ENCODE measurements around the gene TYW1. TPM values are rescaled to one million over a fixed set of nuclear protein-coding genes. Genes with fewer than 3 reads are reported as not detected.
"Not testable (repeated sequence)": the region's sequence is repeated elsewhere in the genome, so short reads cannot be mapped to it uniquely, and the experiment has no call there.

The TYW1 gene
- total RNA-seq, 1 donor = 17.4 TPM

- no peaks in the 10 kb centered on the region for H3K4me1 ChIP-seq (ENCODE audit: insufficient read depth, low read length)
- H3K9me3 ChIP-seq (ENCODE audit: low read depth, low read length) = no peaks in the 10 kb centered on the region
- H3K27me3 ChIP-seq (ENCODE audit: insufficient read depth, low read length) = no peaks in the 10 kb centered on the region
- no peak overlapping the region for H3K4me3 ChIP-seq (ENCODE audit: low read length)
These were observed 26.3 kb upstream of the TYW1 start for GRCh38 chr7:66970310-66970709.

DNA sequence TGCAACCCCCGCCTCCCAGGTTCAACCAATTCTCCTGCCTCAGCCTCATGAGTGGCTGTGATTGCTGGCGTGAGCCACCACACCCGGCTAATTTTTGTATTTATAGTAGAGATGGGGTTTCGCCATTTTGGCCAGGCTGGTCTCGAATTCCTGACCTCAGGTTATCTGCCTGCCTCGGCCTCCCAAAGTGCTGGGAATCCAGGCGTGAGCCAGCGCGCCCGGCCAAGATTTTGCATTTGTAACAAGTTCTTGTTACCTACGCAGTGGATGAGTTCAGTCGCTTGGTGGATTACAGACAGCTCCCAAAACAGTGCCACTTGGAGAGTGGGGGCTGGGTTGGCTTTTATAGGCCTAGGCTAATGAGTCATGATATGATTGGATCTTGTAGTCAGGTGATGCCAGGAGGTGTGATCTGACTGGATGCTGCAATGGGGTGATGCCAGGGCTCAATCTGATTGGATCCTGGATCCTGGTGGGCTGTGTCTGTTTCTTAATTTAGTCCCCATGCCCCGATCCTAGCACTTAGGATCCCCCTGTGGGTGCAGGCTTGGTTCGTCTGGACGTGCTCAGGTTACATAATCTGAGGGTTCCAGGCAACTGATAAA lies 21.5 kb upstream of the TYW1 start:
- no peak overlapping the region for H3K4me3 ChIP-seq (ENCODE audit: low read length)
- H3K9me3 ChIP-seq (ENCODE audit: low read depth, low read length) = peaks cover 4% of the 10 kb centered on the region
- no peaks in the 10 kb centered on the region for H3K27me3 ChIP-seq (ENCODE audit: insufficient read depth, low read length)
- H3K4me1 ChIP-seq (ENCODE audit: insufficient read depth, low read length) = no peaks in the 10 kb centered on the region

- H3K27me3 ChIP-seq (ENCODE audit: insufficient read depth, low read length); H3K4me1 ChIP-seq (ENCODE audit: insufficient read depth, low read length); H3K9me3 ChIP-seq (ENCODE audit: low read depth, low read length); H3K4me3 ChIP-seq (ENCODE audit: low read length): not testable (repeated sequence)
These were observed 18.3 kb upstream of the TYW1 start for GRCh38 chr7:66978312-66978711.

GRCh38 chr7:66979013-66979412 lies 17.6 kb upstream of the TYW1 start:
- not testable (repeated sequence) for H3K9me3 ChIP-seq (ENCODE audit: low read depth, low read length); H3K4me1 ChIP-seq (ENCODE audit: insufficient read depth, low read length); H3K4me3 ChIP-seq (ENCODE audit: low read length); H3K27me3 ChIP-seq (ENCODE audit: insufficient read depth, low read length)

- not testable (repeated sequence) for H3K4me3 ChIP-seq (ENCODE audit: low read length); H3K4me1 ChIP-seq (ENCODE audit: insufficient read depth, low read length); H3K9me3 ChIP-seq (ENCODE audit: low read depth, low read length)
These were observed 16.3 kb upstream of the TYW1 start for GRCh38 chr7:66980336-66980735.

GRCh38 chr7:66989552-66989951 lies 7.1 kb upstream of the TYW1 start:
- not testable (repeated sequence) for H3K9me3 ChIP-seq (ENCODE audit: low read depth, low read length); H3K27me3 ChIP-seq (ENCODE audit: insufficient read depth, low read length); H3K4me1 ChIP-seq (ENCODE audit: insufficient read depth, low read length); H3K4me3 ChIP-seq (ENCODE audit: low read length)

More at GRCh38 chr7:66980336-66980735, 16.3 kb upstream of the TYW1 start:
- H3K27me3 ChIP-seq (ENCODE audit: insufficient read depth, low read length) = not testable (repeated sequence)

GRCh38 chr7:66994051-66994450 lies 2.6 kb upstream of the TYW1 start:
- not testable (repeated sequence) for H3K4me3 ChIP-seq (ENCODE audit: low read length); H3K9me3 ChIP-seq (ENCODE audit: low read depth, low read length); H3K27me3 ChIP-seq (ENCODE audit: insufficient read depth, low read length)
- H3K4me1 ChIP-seq (ENCODE audit: insufficient read depth, low read length) = peaks cover 13% of the 10 kb centered on the region

- Histone ChIP-seq H3K4me1 (ENCODE audit: insufficient read depth, low read length) (peaks cover 13% of the 10 kb centered on the region), H3K4me3 (ENCODE audit: low read length) (peak overlapping the region; percentile 54)
- not testable (repeated sequence) for H3K27me3 ChIP-seq (ENCODE audit: insufficient read depth, low read length); H3K9me3 ChIP-seq (ENCODE audit: low read depth, low read length)
These were observed 2.0 kb upstream of the TYW1 start for GRCh38 chr7:66994691-66995049.

- not testable (repeated sequence) for H3K27me3 ChIP-seq (ENCODE audit: insufficient read depth, low read length); H3K9me3 ChIP-seq (ENCODE audit: low read depth, low read length)
- Histone ChIP-seq H3K4me1 (ENCODE audit: insufficient read depth, low read length) (peaks cover 13% of the 10 kb centered on the region), H3K4me3 (ENCODE audit: low read length) (peak within 1 kb of the TSS; percentile 81)
These were observed 1.4 kb upstream of the TYW1 start, which contains the start of gene SBDS for GRCh38 chr7:66995050-66995776. TSS of gene SBDS (minus strand) at chr7:66995586. CDS start at chr7:66995417, 169 bp downstream.

DNA sequence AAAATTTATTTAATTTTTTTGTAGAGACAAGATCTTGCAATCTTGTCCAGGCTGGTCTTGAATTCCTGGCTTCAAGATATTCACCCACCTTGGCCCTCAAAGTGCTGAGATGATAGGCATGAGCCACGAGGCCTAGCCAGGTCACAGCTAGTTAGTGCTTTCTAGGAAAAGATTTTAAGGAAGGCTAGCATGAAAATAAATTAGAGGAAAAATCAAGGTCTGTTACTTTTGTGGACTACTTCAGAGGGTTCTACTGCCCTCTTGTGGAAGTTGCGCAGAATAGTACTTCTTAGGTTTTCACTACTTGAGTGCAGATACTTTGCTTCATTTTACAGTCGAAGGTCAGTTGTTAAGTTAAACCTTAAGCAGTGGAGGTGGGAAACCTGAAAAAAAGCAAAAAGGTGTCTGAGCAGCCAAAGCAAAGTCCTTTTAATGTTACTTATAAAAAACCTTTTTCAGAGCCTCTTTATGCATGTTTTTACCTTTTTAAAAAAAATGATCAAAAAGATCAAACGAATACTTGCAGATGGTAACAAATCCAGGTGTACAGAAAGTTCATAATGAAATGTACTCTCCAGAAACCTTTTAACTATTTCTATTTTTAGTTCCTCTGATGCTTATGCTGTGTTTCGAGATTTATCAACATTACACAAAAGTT lies 4.1 kb downstream of the TYW1 start:
- not testable (repeated sequence) for H3K27me3 ChIP-seq (ENCODE audit: insufficient read depth, low read length); H3K4me3 ChIP-seq (ENCODE audit: low read length); H3K4me1 ChIP-seq (ENCODE audit: insufficient read depth, low read length); H3K9me3 ChIP-seq (ENCODE audit: low read depth, low read length)

DNA sequence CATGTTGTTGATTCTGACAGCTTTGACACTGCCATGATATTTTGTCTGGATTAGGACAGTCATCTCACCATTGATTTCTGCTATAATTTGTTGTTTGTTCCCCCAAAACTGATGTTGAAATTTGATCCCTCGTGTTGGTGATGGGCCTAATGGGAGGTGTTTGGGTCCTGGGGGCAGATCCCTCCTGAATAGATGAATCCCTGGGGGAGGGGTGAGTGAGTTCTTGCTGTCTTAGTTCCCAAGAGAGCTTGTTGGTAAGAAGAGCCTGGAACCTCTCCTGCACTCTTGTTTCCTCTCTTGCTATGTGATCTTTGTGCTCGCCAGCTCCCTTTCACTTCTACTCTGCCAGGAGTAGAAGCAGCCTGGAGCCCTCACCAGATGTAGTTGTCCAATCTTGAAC lies 7.5 kb downstream of the TYW1 start:
- not testable (repeated sequence) for H3K4me3 ChIP-seq (ENCODE audit: low read length); H3K4me1 ChIP-seq (ENCODE audit: insufficient read depth, low read length); H3K9me3 ChIP-seq (ENCODE audit: low read depth, low read length); H3K27me3 ChIP-seq (ENCODE audit: insufficient read depth, low read length)

DNA sequence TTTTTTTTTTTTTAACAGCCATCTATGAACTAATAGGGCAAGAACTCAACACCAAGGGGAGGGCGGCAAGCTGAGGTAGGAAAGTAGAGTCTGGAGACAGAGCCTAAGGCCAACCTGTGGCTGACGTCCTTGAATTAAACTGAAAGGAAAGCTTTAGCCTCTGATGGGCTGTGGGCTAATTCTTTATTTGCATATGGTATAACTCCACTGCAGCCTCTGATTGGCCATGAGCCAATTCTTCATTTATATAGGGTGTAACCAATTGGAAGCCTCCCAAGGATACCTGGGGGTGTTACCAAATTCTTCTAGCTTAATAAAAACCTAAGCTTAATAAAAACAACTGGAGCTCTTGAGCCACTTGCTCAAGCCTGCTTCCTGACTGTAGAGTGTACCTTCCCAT lies 10.3 kb downstream of the TYW1 start:
- H3K4me3 ChIP-seq (ENCODE audit: low read length) = no peak overlapping the region
- no peaks in the 10 kb centered on the region for H3K4me1 ChIP-seq (ENCODE audit: insufficient read depth, low read length)
- H3K9me3 ChIP-seq (ENCODE audit: low read depth, low read length) = no peaks in the 10 kb centered on the region
- no peaks in the 10 kb centered on the region for H3K27me3 ChIP-seq (ENCODE audit: insufficient read depth, low read length)

- Histone ChIP-seq H3K4me1 (ENCODE audit: insufficient read depth, low read length) (no peaks in the 10 kb centered on the region), H3K27me3 (ENCODE audit: insufficient read depth, low read length) (no peaks in the 10 kb centered on the region), H3K4me3 (ENCODE audit: low read length) (no peak overlapping the region), H3K9me3 (ENCODE audit: low read depth, low read length) (no peaks in the 10 kb centered on the region)
These were observed 11.6 kb downstream of the TYW1 start for GRCh38 chr7:67008260-67008659.

GRCh38 chr7:67009677-67010076 lies 13.0 kb downstream of the TYW1 start:
- not testable (repeated sequence) for H3K4me3 ChIP-seq (ENCODE audit: low read length); H3K4me1 ChIP-seq (ENCODE audit: insufficient read depth, low read length); H3K27me3 ChIP-seq (ENCODE audit: insufficient read depth, low read length); H3K9me3 ChIP-seq (ENCODE audit: low read depth, low read length)

DNA sequence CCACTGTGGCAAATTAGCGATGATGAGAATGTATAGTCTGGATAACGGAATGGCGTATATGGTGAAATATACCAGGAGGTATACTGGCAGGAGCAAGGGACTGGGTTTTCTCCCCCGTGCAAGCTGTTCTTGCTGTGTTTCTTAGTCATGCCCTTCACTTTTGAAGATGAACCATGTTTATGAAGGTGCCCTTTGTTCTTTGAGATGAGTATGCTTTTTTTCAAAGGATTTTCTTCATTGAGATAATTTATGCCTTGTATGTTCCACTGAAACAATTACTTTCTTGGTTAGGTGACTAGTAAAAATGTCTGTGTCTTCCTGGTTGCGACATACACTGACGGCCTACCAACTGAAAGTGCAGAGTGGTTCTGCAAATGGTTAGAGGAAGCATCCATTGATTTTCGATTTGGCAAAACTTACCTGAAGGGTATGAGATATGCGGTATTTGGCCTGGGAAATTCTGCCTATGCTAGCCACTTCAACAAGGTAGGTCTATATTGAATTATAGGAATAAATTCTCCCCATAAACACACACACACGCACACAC lies 17.5 kb downstream of the TYW1 start:
- H3K27me3 ChIP-seq (ENCODE audit: insufficient read depth, low read length); H3K4me3 ChIP-seq (ENCODE audit: low read length); H3K4me1 ChIP-seq (ENCODE audit: insufficient read depth, low read length); H3K9me3 ChIP-seq (ENCODE audit: low read depth, low read length): not testable (repeated sequence)

DNA sequence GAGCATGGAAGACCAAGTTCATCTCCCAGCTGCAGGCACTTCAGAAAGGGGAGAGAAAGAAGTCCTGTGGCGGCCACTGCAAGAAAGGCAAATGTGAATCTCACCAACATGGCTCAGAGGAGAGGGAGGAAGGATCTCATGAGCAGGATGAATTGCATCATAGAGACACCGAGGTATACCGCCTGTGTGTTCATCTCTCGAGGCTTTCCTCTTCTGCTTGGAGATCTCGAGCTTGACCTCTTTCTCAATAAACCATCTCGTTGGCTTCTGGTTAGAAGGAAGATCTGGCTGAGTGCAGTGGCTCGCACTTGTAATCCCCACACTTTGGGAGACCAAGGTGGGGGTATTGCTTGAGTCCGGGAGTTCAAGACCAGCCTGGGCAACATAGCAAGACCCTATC lies 21.3 kb downstream of the TYW1 start:
- H3K4me3 ChIP-seq (ENCODE audit: low read length); H3K27me3 ChIP-seq (ENCODE audit: insufficient read depth, low read length); H3K4me1 ChIP-seq (ENCODE audit: insufficient read depth, low read length); H3K9me3 ChIP-seq (ENCODE audit: low read depth, low read length): not testable (repeated sequence)
